ENCODE data around the gene HIBCH. TPM values are rescaled to one million over a fixed set of nuclear protein-coding genes. Genes with fewer than 3 reads are reported as not detected.
"Not testable (repeated sequence)": the region's sequence is repeated elsewhere in the genome, so short reads cannot be mapped to it uniquely, and the experiment has no call there.

Gene HIBCH
- total RNA-seq, 2 donors from 2014 or later, result 13.0 to 14.0 TPM

- no peaks in the 10 kb centered on the region for H3K9me3 ChIP-seq (ENCODE audit: control insufficient read depth, low read length, poor library complexity, severe bottlenecking)
- DNase-seq, result no peak
- Mint-ChIP-seq H3K4me3 (no peak overlapping the region), H3K36me3 (ENCODE audit: low read depth) (peaks cover 13% of the 10 kb centered on the region), H3K4me1 (peaks cover 5% of the 10 kb centered on the region), H3K27ac (no peak overlapping the region), H3K27me3 (no peaks in the 10 kb centered on the region)
- peak; percentile 44 for ATAC-seq
Measured at GRCh38 chr2:190277234-190278112, 42.2 kb downstream of the HIBCH start.

GRCh38 chr2:190272457-190272842 lies 47.2 kb downstream of the HIBCH start:
- no peaks in the 10 kb centered on the region for H3K9me3 ChIP-seq (ENCODE audit: control insufficient read depth, low read length, poor library complexity, severe bottlenecking)
- ATAC-seq, result no peak
- peaks cover 7% of the 10 kb centered on the region for H3K36me3 Mint-ChIP-seq (ENCODE audit: low read depth)
- no peaks in the 10 kb centered on the region for H3K27me3 Mint-ChIP-seq
- H3K4me3 Mint-ChIP-seq, result no peak overlapping the region
- H3K4me1 Mint-ChIP-seq, result peaks cover 10% of the 10 kb centered on the region
- no peak for DNase-seq
- no peak overlapping the region for H3K27ac Mint-ChIP-seq

- no peaks in the 10 kb centered on the region for H3K9me3 ChIP-seq (ENCODE audit: control insufficient read depth, low read length, poor library complexity, severe bottlenecking)
- Mint-ChIP-seq H3K36me3 (ENCODE audit: low read depth) (peaks cover 7% of the 10 kb centered on the region), H3K27ac (no peak overlapping the region), H3K4me3 (no peak overlapping the region), H3K27me3 (no peaks in the 10 kb centered on the region), H3K4me1 (peaks cover 10% of the 10 kb centered on the region)
- ATAC-seq (no peak), DNase-seq (no peak)
Measured at GRCh38 chr2:190271783-190272456, 47.7 kb downstream of the HIBCH start.

GRCh38 chr2:190270298-190270697 lies 49.3 kb downstream of the HIBCH start:
- DNase-seq, result no peak
- no peak overlapping the region for H3K4me3 Mint-ChIP-seq
- ATAC-seq, result no peak
- H3K36me3 Mint-ChIP-seq (ENCODE audit: low read depth), result peaks cover 6% of the 10 kb centered on the region
- no peaks in the 10 kb centered on the region for H3K9me3 ChIP-seq (ENCODE audit: control insufficient read depth, low read length, poor library complexity, severe bottlenecking)
- H3K27ac Mint-ChIP-seq, result no peak overlapping the region
- H3K4me1 Mint-ChIP-seq, result peaks cover 8% of the 10 kb centered on the region
- H3K27me3 Mint-ChIP-seq, result no peaks in the 10 kb centered on the region

- H3K4me3 Mint-ChIP-seq; H3K9me3 ChIP-seq (ENCODE audit: control insufficient read depth, low read length, poor library complexity, severe bottlenecking); H3K36me3 Mint-ChIP-seq (ENCODE audit: low read depth); DNase-seq; H3K4me1 Mint-ChIP-seq; H3K27me3 Mint-ChIP-seq; ATAC-seq; H3K27ac Mint-ChIP-seq: not testable (repeated sequence)
Measured at GRCh38 chr2:190269699-190270098, 49.9 kb downstream of the HIBCH start.

GRCh38 chr2:190267302-190267701 lies 52.3 kb downstream of the HIBCH start:
- DNase-seq (no peak), ATAC-seq (no peak)
- H3K27me3 Mint-ChIP-seq, result no peaks in the 10 kb centered on the region
- no peak overlapping the region for H3K27ac Mint-ChIP-seq
- peaks cover 6% of the 10 kb centered on the region for H3K36me3 Mint-ChIP-seq (ENCODE audit: low read depth)
- no peak overlapping the region for H3K4me3 Mint-ChIP-seq
- H3K9me3 ChIP-seq (ENCODE audit: control insufficient read depth, low read length, poor library complexity, severe bottlenecking), result no peaks in the 10 kb centered on the region
- peaks cover 8% of the 10 kb centered on the region for H3K4me1 Mint-ChIP-seq

- ATAC-seq (no peak), DNase-seq (no peak)
- Mint-ChIP-seq H3K4me3 (no peak overlapping the region), H3K36me3 (ENCODE audit: low read depth) (peaks cover 2% of the 10 kb centered on the region), H3K4me1 (peaks cover 2% of the 10 kb centered on the region), H3K27me3 (no peaks in the 10 kb centered on the region), H3K27ac (no peak overlapping the region)
- H3K9me3 ChIP-seq (ENCODE audit: control insufficient read depth, low read length, poor library complexity, severe bottlenecking), result no peaks in the 10 kb centered on the region
Measured at GRCh38 chr2:190266314-190266713, 53.3 kb downstream of the HIBCH start.

- Mint-ChIP-seq H3K27ac (no peak overlapping the region), H3K4me1 (peaks cover 4% of the 10 kb centered on the region), H3K27me3 (no peaks in the 10 kb centered on the region), H3K4me3 (no peak overlapping the region), H3K36me3 (ENCODE audit: low read depth) (peaks cover 10% of the 10 kb centered on the region)
- H3K9me3 ChIP-seq (ENCODE audit: control insufficient read depth, low read length, poor library complexity, severe bottlenecking), result no peaks in the 10 kb centered on the region
- ATAC-seq (no peak), DNase-seq (no peak)
Measured at GRCh38 chr2:190261851-190262250, 57.8 kb downstream of the HIBCH start.

- Mint-ChIP-seq H3K4me1 (peaks cover 4% of the 10 kb centered on the region), H3K36me3 (ENCODE audit: low read depth) (peaks cover 13% of the 10 kb centered on the region), H3K4me3 (no peak overlapping the region), H3K27me3 (no peaks in the 10 kb centered on the region), H3K27ac (no peak overlapping the region)
- H3K9me3 ChIP-seq (ENCODE audit: control insufficient read depth, low read length, poor library complexity, severe bottlenecking), result no peaks in the 10 kb centered on the region
- no peak for DNase-seq
- no peak for ATAC-seq
Measured at GRCh38 chr2:190256087-190256486, 63.5 kb downstream of the HIBCH start.

- Mint-ChIP-seq H3K27me3 (no peaks in the 10 kb centered on the region), H3K4me1 (peaks cover 4% of the 10 kb centered on the region), H3K36me3 (ENCODE audit: low read depth) (peaks cover 14% of the 10 kb centered on the region), H3K27ac (no peak overlapping the region), H3K4me3 (no peak overlapping the region)
- ATAC-seq, result no peak
- DNase-seq, result no peak
- H3K9me3 ChIP-seq (ENCODE audit: control insufficient read depth, low read length, poor library complexity, severe bottlenecking), result no peaks in the 10 kb centered on the region
Measured at GRCh38 chr2:190255676-190256075, 64.0 kb downstream of the HIBCH start.

GRCh38 chr2:190254063-190254850 lies 65.4 kb downstream of the HIBCH start:
- no peaks in the 10 kb centered on the region for H3K9me3 ChIP-seq (ENCODE audit: control insufficient read depth, low read length, poor library complexity, severe bottlenecking)
- Mint-ChIP-seq H3K36me3 (ENCODE audit: low read depth) (peaks cover 18% of the 10 kb centered on the region), H3K27ac (no peak overlapping the region), H3K4me3 (no peak overlapping the region), H3K27me3 (no peaks in the 10 kb centered on the region), H3K4me1 (peaks cover 4% of the 10 kb centered on the region)
- no peak for ATAC-seq
- DNase-seq, result no peak

- Mint-ChIP-seq H3K27me3 (no peaks in the 10 kb centered on the region), H3K4me3 (no peak overlapping the region), H3K4me1 (no peaks in the 10 kb centered on the region), H3K36me3 (ENCODE audit: low read depth) (peaks cover 22% of the 10 kb centered on the region), H3K27ac (no peak overlapping the region)
- H3K9me3 ChIP-seq (ENCODE audit: control insufficient read depth, low read length, poor library complexity, severe bottlenecking), result no peaks in the 10 kb centered on the region
- ATAC-seq, result no peak
- DNase-seq, result no peak
Measured at GRCh38 chr2:190250421-190250820, 69.2 kb downstream of the HIBCH start.

- ATAC-seq (no peak), DNase-seq (no peak)
- H3K27me3 Mint-ChIP-seq, result no peaks in the 10 kb centered on the region
- no peaks in the 10 kb centered on the region for H3K4me1 Mint-ChIP-seq
- peaks cover 10% of the 10 kb centered on the region for H3K36me3 Mint-ChIP-seq (ENCODE audit: low read depth)
- no peak overlapping the region for H3K27ac Mint-ChIP-seq
- no peaks in the 10 kb centered on the region for H3K9me3 ChIP-seq (ENCODE audit: control insufficient read depth, low read length, poor library complexity, severe bottlenecking)
- no peak overlapping the region for H3K4me3 Mint-ChIP-seq
Measured at GRCh38 chr2:190235551-190236075, 84.0 kb downstream of the HIBCH start.
